Measurements from ENCODE around the gene VTI1A. TPM values are rescaled to one million over a fixed set of nuclear protein-coding genes. Genes with fewer than 3 reads are reported as not detected.

VTI1A gene
- total RNA-seq, 4 donors from 2014 or later, result 27.0 to 61.3 (median 49.8) TPM

DNA sequence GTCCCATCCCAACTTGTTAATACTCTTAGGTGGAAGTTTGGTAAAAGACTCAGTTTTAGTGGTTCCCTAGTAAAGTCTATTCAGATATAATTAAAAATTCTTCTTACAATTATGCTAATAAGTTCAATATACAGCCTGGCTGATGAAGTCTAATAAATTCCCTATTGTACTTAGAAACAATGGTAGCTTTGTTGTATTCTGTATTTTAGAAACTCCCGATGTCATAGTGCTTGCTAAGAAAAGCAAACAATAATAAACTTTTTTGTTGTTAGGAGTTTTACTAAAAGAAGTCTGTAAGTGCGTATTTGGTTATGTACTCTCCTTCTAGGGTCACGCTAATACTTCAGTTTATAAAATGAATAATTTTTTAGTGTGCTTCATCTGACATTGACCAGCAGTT is 206.8 kb downstream of the VTI1A start:
- Histone ChIP-seq H3K9me3 (no peaks in the 10 kb centered on the region), H3K4me1 (peaks cover 0 to 7% (median 0%) of the 10 kb centered on the region in 3 donors), H3K27me3 (no peaks in the 10 kb centered on the region), H3K4me3 (no peak overlapping the region), H3K36me3 (no peaks in the 10 kb centered on the region), H3K27ac (no peak overlapping the region)
- 91 to 93% methylated on average over 3 of the region's 3 CpGs for WGBS, 2 donors
- intact Hi-C loops (cut with DNase I), result no loop called here
- no peak for DNase-seq
- no peak for TF ChIP-seq POLR2A (IDR thresholded peaks at IDR 0.05)
- TF ChIP-seq, protein P1, sequence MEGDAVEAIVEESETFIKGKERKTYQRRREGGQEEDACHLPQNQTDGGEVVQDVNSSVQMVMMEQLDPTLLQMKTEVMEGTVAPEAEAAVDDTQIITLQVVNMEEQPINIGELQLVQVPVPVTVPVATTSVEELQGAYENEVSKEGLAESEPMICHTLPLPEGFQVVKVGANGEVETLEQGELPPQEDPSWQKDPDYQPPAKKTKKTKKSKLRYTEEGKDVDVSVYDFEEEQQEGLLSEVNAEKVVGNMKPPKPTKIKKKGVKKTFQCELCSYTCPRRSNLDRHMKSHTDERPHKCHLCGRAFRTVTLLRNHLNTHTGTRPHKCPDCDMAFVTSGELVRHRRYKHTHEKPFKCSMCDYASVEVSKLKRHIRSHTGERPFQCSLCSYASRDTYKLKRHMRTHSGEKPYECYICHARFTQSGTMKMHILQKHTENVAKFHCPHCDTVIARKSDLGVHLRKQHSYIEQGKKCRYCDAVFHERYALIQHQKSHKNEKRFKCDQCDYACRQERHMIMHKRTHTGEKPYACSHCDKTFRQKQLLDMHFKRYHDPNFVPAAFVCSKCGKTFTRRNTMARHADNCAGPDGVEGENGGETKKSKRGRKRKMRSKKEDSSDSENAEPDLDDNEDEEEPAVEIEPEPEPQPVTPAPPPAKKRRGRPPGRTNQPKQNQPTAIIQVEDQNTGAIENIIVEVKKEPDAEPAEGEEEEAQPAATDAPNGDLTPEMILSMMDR (IDR thresholded peaks at IDR 0.05), result no peak

DNA sequence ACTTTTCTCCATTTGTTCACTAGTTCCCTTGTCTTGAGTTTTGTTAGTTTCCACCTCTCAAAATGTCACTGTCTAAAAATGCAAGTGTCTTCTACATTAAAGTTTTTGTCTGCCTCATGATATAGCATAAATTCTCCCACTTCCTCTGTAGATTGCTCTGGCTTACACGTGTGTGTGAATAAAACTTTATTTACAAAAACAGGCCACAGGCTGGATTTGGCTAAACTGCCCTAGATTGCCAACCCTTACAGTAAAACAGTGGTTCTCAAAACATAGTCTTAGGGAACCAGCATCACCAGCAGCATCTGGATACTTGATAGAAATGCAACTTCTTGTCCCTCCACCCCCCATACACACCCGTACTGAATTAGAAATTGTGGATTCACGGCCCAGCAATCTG is 207.8 kb downstream of the VTI1A start:
- H3K36me3 ChIP-seq, result no peaks in the 10 kb centered on the region
- no peak for DNase-seq
- no peaks in the 10 kb centered on the region for H3K27me3 ChIP-seq
- intact Hi-C loops (cut with DNase I), result no loop called here
- peaks cover 0 to 14% (median 0%) of the 10 kb centered on the region in 3 donors for H3K4me1 ChIP-seq
- WGBS, 2 donors, result 93 to 97% methylated on average over 3 of the region's 3 CpGs
- H3K27ac ChIP-seq, result no peak overlapping the region
- TF ChIP-seq, protein P1 (IDR thresholded peaks at IDR 0.05), result no peak
- TF ChIP-seq POLR2A (IDR thresholded peaks at IDR 0.05), result no peak
- H3K9me3 ChIP-seq, result no peaks in the 10 kb centered on the region
- H3K4me3 ChIP-seq, result no peak overlapping the region

DNA sequence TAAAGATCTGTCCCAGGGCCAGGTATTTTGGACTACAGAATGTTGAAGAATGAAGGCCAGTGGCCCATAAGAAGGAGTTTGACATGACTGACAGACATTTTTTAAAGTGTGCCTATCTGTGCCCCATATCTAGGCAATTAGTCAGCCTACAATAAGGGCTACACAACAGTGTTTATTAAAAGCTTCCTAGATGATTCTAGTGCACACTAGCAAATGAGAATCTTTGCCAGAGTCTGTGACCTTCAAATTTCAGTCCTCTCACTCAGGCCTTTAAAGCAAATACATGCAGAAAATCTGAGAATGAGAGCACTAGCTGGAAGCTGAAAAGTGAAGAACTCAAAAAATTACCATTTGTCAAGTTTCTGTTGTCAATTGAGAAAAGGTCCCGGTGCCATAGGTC is 208.7 kb downstream of the VTI1A start:
- H3K27ac ChIP-seq, result no peak overlapping the region
- WGBS, 2 donors, result 86 to 87% methylated on average over 1 of the region's 1 CpG
- no peaks in the 10 kb centered on the region for H3K36me3 ChIP-seq
- no peak for DNase-seq
- no peak for TF ChIP-seq POLR2A (IDR thresholded peaks at IDR 0.05)
- TF ChIP-seq, protein P1 (IDR thresholded peaks at IDR 0.05), result no peak
- H3K9me3 ChIP-seq, result no peaks in the 10 kb centered on the region
- peaks cover 0 to 14% (median 0%) of the 10 kb centered on the region in 3 donors for H3K4me1 ChIP-seq
- no peaks in the 10 kb centered on the region for H3K27me3 ChIP-seq
- intact Hi-C loops (cut with DNase I), result no loop called here
- no peak overlapping the region for H3K4me3 ChIP-seq

DNA sequence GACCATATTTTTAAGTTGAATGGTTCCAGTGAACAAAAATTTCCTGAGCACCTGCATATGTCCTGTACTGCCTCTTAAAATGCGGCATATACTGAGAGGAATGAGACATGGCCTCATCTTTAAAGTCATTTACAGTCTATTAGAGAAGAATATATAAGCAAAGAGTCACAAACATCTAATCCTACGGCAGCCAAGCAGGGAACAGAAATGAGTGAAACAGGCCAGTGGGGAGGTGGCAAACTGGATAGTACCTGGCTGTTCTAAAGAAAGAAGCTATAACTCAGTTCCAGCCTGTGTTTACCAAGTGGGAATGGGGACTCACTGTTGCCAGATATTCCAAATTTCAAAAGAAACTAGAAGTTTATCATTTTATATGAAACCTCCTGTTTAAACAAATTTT is 211.4 kb downstream of the VTI1A start:
- 91 to 100% methylated on average over 1 to 2 of the region's 2 CpGs for WGBS, 2 donors

DNA sequence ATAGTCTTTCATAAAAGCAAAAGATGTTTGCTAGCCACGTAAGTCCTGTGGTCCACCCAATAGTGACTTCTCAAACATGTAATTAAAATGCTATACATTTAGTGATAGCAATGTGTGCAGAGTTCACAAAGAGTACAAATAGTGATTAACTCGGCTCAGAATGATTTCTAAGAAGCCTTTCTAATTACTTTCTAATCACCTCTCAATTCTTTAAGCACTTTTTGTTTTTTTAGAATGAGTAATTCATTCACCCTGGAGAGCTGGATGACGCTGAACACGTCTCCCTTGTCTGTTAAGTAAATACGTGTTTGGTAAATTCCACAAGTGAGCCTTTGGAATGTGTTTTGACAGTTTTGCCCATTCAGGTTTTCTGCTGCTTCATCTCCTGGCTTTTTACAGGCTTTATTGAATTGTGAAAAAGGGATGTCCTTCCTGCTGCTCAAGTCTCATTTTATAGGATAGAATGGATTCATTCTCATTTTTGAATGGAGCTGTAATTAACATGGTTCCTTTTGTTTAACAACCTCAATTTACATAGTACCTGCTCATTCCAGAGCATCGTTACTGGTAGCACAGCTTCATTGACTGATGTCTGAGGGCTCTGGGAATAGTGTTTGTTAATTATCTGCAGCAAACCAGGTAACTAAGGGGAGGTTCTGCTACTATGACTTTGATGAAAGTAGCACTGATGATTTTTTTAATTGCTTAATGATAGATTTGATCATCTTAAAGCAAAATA is 212.1 kb downstream of the VTI1A start:
- Histone ChIP-seq H3K9me3 (no peaks in the 10 kb centered on the region), H3K4me1 (peaks cover 0 to 24% (median 0%) of the 10 kb centered on the region in 3 donors), H3K27me3 (no peaks in the 10 kb centered on the region), H3K4me3 (no peak overlapping the region), H3K36me3 (no peaks in the 10 kb centered on the region), H3K27ac (no peak overlapping the region)
- DNase-seq, result no peak
- intact Hi-C loops (cut with DNase I), result no loop called here
- 32 to 49% methylated on average over 6 of the region's 6 CpGs for WGBS, 2 donors
- TF ChIP-seq, protein P1 (IDR thresholded peaks at IDR 0.05), result no peak
- no peak for TF ChIP-seq POLR2A (IDR thresholded peaks at IDR 0.05)

More for the DNA sequence above, 211.4 kb downstream of the VTI1A start:
- Histone ChIP-seq H3K27me3 (no peaks in the 10 kb centered on the region), H3K9me3 (no peaks in the 10 kb centered on the region), H3K27ac (no peak overlapping the region), H3K4me1 (peaks cover 0 to 20% (median 0%) of the 10 kb centered on the region in 3 donors), H3K4me3 (no peak overlapping the region), H3K36me3 (no peaks in the 10 kb centered on the region)
- DNase-seq, result no peak
- intact Hi-C loops (cut with DNase I), result no loop called here
- TF ChIP-seq, protein P1 (IDR thresholded peaks at IDR 0.05), result no peak
- no peak for TF ChIP-seq POLR2A (IDR thresholded peaks at IDR 0.05)

All from esophagus squamous epithelium (tissue), 5 donors.